Activated naive CD4-positive, alpha-beta T cell treated with anti-CD3 and anti-CD28 coated beads, Interleukin-2, amount 10 ng/mL, durations not matched to agents 5 hours and 36 hours (primary cell): Measurements from ENCODE around the gene DEPDC4. TPM values are rescaled to one million over a fixed set of nuclear protein-coding genes. Genes with fewer than 3 reads are reported as not detected.

Experiments
- total RNA-seq, 2 experiments: library from RNA; stranded (reverse); gene quantifications; one replicate each; pipeline ENCODE4 v1.2.3, GENCODE V29; 2021

Gene DEPDC4
- total RNA-seq = 1 to 10 TPM; 1.8 to 2.6 TPM

GRCh38 chr12:100266835-100267602, at the start of gene DEPDC4, which contains the start of gene SCYL2:
Gene DEPDC4 (minus strand): TSS chr12:100267079. CDS start chr12:100267076, 3 bp downstream.
Gene SCYL2 (plus strand): TSS chr12:100267177. CDS start chr12:100282971, 15,794 bp downstream.

GRCh38 chr12:100200463-100201181, 66.3 kb downstream of the DEPDC4 start, which contains the start of gene ACTR6:
Gene ACTR6 (plus strand): TSS chr12:100200815. CDS start chr12:100200852, 37 bp downstream.

Other genes starting within 250 kb of the DEPDC4 start
- 10 to 100 TPM; 17.5 to 17.9 TPM for gene BLTP3B, start 124.2 kb downstream of the DEPDC4 start, total RNA-seq
- 10 to 100 TPM; 32.2 to 32.3 TPM for gene ACTR6, start 66.3 kb downstream of the DEPDC4 start, total RNA-seq
- gene SCYL2, start 98 bp upstream of the DEPDC4 start, total RNA-seq = 10 to 100 TPM; 40.9 to 42.0 TPM
- gene SLC17A8, start 90.0 kb upstream of the DEPDC4 start, total RNA-seq = not detected
- not detected for gene NR1H4, start 206.8 kb upstream of the DEPDC4 start, total RNA-seq